Breast epithelium (tissue), 3 donors: ENCODE measurements around the gene TRPV6.

Experiments
- POLR2A ChIP-seq: fragments of 450-650 bp; IDR thresholded peaks from one replicate; pipeline ENCODE4 v1.6.1; 2016; ENCODE audit warnings: antibody characterized with exemption, mild to moderate bottlenecking, moderate library complexity
- POLR2AphosphoS5 ChIP-seq, 3 donors: sonication (generic); formaldehyde crosslinking; IDR thresholded peaks; one replicate each; pipeline ENCODE4 v1.6.1; 2017; ENCODE audit warnings: antibody characterized with exemption in 3 of 3
- TF ChIP-seq, protein P1 (sequence below), 3 donors: fragments of 450-650 bp; IDR thresholded peaks; one replicate each; pipeline ENCODE4 v1.5.1; 2016 to 2017; ENCODE audit warnings: antibody characterized with exemption in 3 of 3, mild to moderate bottlenecking in 3 of 3, moderate library complexity in 3 of 3

DNA sequence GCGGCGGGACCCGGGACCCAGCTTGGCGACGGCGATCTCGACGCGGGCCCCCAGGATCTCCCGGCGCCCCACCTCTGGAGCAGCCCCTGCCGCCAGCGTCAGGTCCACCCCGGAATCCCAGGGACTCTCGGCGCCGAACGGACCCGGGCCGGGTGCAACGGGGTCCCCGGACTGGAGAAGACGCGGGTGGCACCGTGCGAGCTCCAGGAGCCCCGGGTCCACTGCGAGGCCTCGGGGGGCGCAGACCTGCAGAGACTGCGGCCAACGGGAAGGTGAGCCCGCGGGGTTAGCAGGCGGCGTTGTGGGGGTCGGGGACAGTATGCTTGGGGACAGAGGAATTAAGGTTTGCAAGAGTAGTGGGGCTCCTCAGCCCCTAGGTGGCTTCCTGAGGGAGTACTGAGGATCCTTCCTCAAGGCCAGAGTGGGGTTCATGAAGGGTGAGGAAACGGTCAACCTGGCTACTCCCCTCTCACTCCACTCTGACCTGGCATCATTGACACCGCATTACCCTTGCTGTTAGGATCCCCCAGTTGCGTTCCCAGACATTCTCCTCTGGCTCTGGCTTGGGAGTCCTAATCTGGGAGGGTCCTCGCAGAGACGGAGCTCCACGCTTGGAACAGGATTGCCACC, 30.3 kb downstream of the TRPV6 start:
- TF ChIP-seq, protein P1, sequence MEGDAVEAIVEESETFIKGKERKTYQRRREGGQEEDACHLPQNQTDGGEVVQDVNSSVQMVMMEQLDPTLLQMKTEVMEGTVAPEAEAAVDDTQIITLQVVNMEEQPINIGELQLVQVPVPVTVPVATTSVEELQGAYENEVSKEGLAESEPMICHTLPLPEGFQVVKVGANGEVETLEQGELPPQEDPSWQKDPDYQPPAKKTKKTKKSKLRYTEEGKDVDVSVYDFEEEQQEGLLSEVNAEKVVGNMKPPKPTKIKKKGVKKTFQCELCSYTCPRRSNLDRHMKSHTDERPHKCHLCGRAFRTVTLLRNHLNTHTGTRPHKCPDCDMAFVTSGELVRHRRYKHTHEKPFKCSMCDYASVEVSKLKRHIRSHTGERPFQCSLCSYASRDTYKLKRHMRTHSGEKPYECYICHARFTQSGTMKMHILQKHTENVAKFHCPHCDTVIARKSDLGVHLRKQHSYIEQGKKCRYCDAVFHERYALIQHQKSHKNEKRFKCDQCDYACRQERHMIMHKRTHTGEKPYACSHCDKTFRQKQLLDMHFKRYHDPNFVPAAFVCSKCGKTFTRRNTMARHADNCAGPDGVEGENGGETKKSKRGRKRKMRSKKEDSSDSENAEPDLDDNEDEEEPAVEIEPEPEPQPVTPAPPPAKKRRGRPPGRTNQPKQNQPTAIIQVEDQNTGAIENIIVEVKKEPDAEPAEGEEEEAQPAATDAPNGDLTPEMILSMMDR (IDR thresholded peaks at IDR 0.05), result no peak
- TF ChIP-seq POLR2A (no peak), POLR2AphosphoS5 (IDR thresholded peaks at IDR 0.05) (no peak)
